Lower leg skin (tissue), 4 donors: Measurements from ENCODE around the gene CRTC1. TPM values are rescaled to one million over a fixed set of nuclear protein-coding genes. Genes with fewer than 3 reads are reported as not detected.

Experiments used
- DNase-seq, 2 donors: peaks; one replicate each; pipeline ENCODE4 v3.0.0-alpha.2; 2019; ENCODE audit warnings: low spot score in 2 of 2
- H3K4me3 ChIP-seq: fragments of 200-600 bp; sonication (generic); 2 replicates; pipeline ENCODE4 v1.5.1; 2017; ENCODE audit warnings: mild to moderate bottlenecking, low read depth; ENCODE audit not compliant: poor library complexity, severe bottlenecking
- CTCF ChIP-seq, 3 donors: fragments of 450-650 bp; IDR thresholded peaks; one replicate each; pipeline ENCODE4 v1.5.1; 2016; ENCODE audit warnings: antibody characterized with exemption in 3 of 3, mild to moderate bottlenecking in 3 of 3, moderate library complexity in 2 of 3
- POLR2A ChIP-seq, 2 donors: fragments of 450-650 bp; IDR thresholded peaks; one replicate each; pipeline ENCODE4 v1.6.1; 2016 to 2017; ENCODE audit warnings: antibody characterized with exemption in 2 of 2, mild to moderate bottlenecking in 1 of 2, moderate library complexity in 1 of 2
- WGBS, 2 donors: methylation state at CpG; one replicate each; pipeline ENCODE4 v1.1.5; 2018; 5-methylcytosine and 5-hydroxymethylcytosine counted together
- intact Hi-C: fragments of 100-400 bp; cut with DNase I; formaldehyde crosslinking; loops from one replicate; pipeline ENCODE4 v1.15.0; 2023; ENCODE audit warnings: low total_unique reads
- total RNA-seq, 4 donors: library from RNA; depleted of rRNA; stranded (reverse); fragments of >200 nt; gene quantifications; one replicate each; pipeline ENCODE4 v1.1.0, GENCODE V29; 2016

Gene CRTC1
- total RNA-seq, 4 donors from 2014 or later, result 2.1 to 5.5 (median 4.2) TPM

- no peak overlapping the region for H3K4me3 ChIP-seq
- WGBS, 2 donors, result 47 to 68% methylated on average over 30 to 35 of the region's 38 CpGs
- no peak for TF ChIP-seq POLR2A (IDR thresholded peaks at IDR 0.05)
- no peak for TF ChIP-seq CTCF (IDR thresholded peaks at IDR 0.05)
- DNase-seq, result no peak
- intact Hi-C loops, result no loop called here
Measured at GRCh38 chr19:18742838-18743783, 59.6 kb downstream of the CRTC1 start.

- H3K4me3 ChIP-seq, result no peak overlapping the region
- TF ChIP-seq POLR2A (IDR thresholded peaks at IDR 0.05) (no peak), CTCF (IDR thresholded peaks at IDR 0.05) (no peak)
- intact Hi-C loops, result no loop called here
- no peak for DNase-seq
- 69 to 73% methylated on average over 31 to 34 of the region's 36 CpGs for WGBS, 2 donors
Measured at GRCh38 chr19:18743784-18744418, 60.4 kb downstream of the CRTC1 start.

GRCh38 chr19:18745012-18745735 lies 61.7 kb downstream of the CRTC1 start:
- intact Hi-C loops, result no loop called here
- no peak for TF ChIP-seq CTCF (IDR thresholded peaks at IDR 0.05)
- no peak for TF ChIP-seq POLR2A (IDR thresholded peaks at IDR 0.05)
- whole genome bisulfite sequencing, 2 donors, result 63 to 68% methylated on average over 20 to 21 of the region's 26 CpGs
- no peak for DNase-seq
- H3K4me3 ChIP-seq, result no peak overlapping the region

GRCh38 chr19:18745931-18746330 lies 62.5 kb downstream of the CRTC1 start:
- intact Hi-C loops, result no loop called here
- WGBS, 2 donors, result 87 to 96% methylated on average over 3 to 5 of the region's 5 CpGs
- no peak for DNase-seq
- TF ChIP-seq POLR2A (IDR thresholded peaks at IDR 0.05) (no peak), CTCF (IDR thresholded peaks at IDR 0.05) (no peak)
- H3K4me3 ChIP-seq, result no peak overlapping the region

- TF ChIP-seq CTCF (IDR thresholded peaks at IDR 0.05) (no peak), POLR2A (IDR thresholded peaks at IDR 0.05) (no peak)
Measured at GRCh38 chr19:18746401-18747325, 63.2 kb downstream of the CRTC1 start.

More at GRCh38 chr19:18746401-18747325, 63.2 kb downstream of the CRTC1 start:
- intact Hi-C loops, result no loop called here
- no peak for DNase-seq
- no peak overlapping the region for H3K4me3 ChIP-seq
- WGBS, 2 donors, result 86 to 87% methylated on average over 25 to 28 of the region's 29 CpGs
